Measurements from ENCODE around the gene PLEKHG4.

The PLEKHG4 gene

DNA sequence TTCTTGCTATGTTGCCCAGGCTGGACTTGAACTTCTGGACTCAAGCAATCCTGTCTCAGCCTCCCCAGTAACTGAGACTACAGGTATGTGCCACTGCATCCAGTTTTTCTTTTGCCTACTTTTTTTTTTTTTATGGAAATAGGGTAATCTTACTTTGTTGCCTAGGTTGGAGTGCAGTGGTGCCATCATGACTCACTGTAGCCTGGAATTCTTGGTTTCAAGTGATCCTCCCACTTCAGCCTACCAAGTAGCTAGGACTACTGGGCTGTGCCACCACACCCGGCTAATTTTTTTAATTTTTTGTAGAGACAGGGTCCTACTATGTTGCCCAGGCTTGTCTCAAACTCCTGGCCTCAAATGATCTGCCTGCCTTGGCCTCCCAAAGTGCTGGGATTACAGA lies 57.3 kb downstream of the PLEKHG4 start:
- DNase-seq: no peak
- H3K4me3 ChIP-seq (ENCODE audit: insufficient read depth in 1 of 2, low read depth in 1 of 2, low read length in 2 of 2): no peak overlapping the region
- H2BK120ac ChIP-seq (ENCODE audit: low read depth, low read length): no peak overlapping the region
- no peak overlapping the region for H4K91ac ChIP-seq (ENCODE audit: low read length)
- H3K4me2 ChIP-seq (ENCODE audit: low read length, poor library complexity, severe bottlenecking): no peak overlapping the region
- H4K8ac ChIP-seq (ENCODE audit: low read length): no peak overlapping the region
- H3K79me1 ChIP-seq (replicated peaks; ENCODE audit: low read length, poor library complexity, severe bottlenecking): no peaks in the 10 kb centered on the region
- H3K4me1 ChIP-seq (ENCODE audit: control insufficient read depth, insufficient read depth, low read depth, low read length): no peaks in the 10 kb centered on the region
- no peak overlapping the region for H3K4ac ChIP-seq (ENCODE audit: low read depth in 1 of 2, low read length in 2 of 2)
- H2BK15ac ChIP-seq (ENCODE audit: low read depth, poor library complexity, severe bottlenecking): no peak overlapping the region
- no peak overlapping the region for H3K18ac ChIP-seq (ENCODE audit: low read depth in 1 of 2, low read length in 2 of 2)
- H3K9me3 ChIP-seq (ENCODE audit: control insufficient read depth, low read length): no peaks in the 10 kb centered on the region
- no peak overlapping the region for H3K14ac ChIP-seq (ENCODE audit: low read length in 2 of 2)
- H3K27me3 ChIP-seq (ENCODE audit: control insufficient read depth in 1 of 2, insufficient read depth in 1 of 2, low read length in 2 of 2): no peaks in the 10 kb centered on the region
- H3K36me3 ChIP-seq (ENCODE audit: control insufficient read depth in 1 of 2, insufficient read depth in 2 of 2, low read depth in 1 of 2, low read length in 2 of 2): no peaks in the 10 kb centered on the region
- H3K23ac ChIP-seq (ENCODE audit: low read length in 2 of 2): no peak overlapping the region
- H2AFZ ChIP-seq (ENCODE audit: low read depth, low read length): no peak overlapping the region
- H2BK12ac ChIP-seq (ENCODE audit: low read length in 2 of 2): no peak overlapping the region
- no peak overlapping the region for H3K9ac ChIP-seq (ENCODE audit: low read length)
- no peak overlapping the region for H3K27ac ChIP-seq (ENCODE audit: low read length, poor library complexity, severe bottlenecking)
- no peak overlapping the region for H2BK5ac ChIP-seq (ENCODE audit: low read depth, low read length, poor library complexity, severe bottlenecking)
- no peak overlapping the region for H2AK5ac ChIP-seq (ENCODE audit: low read length, severe bottlenecking)
- 100% methylated on average over 1 of the region's 1 CpG for WGBS

All from mesenchymal stem cell (in vitro differentiated cells and primary cell).